HTERT RPE-1 (cell line): ENCODE measurements around the gene PSMB10.

Source experiments
- in situ Hi-C: fragments of 300-500 bp; cut with MboI; formaldehyde crosslinking; loops from 4 replicates; pipeline ENCODE4 v1.14.3; 2020; ENCODE audit warnings: low sequenced_read_pairs

Gene PSMB10

GRCh38 chr16:67964477-67965131, 28.0 kb upstream of the PSMB10 start:
- in situ Hi-C loops: no loop called here

DNA sequence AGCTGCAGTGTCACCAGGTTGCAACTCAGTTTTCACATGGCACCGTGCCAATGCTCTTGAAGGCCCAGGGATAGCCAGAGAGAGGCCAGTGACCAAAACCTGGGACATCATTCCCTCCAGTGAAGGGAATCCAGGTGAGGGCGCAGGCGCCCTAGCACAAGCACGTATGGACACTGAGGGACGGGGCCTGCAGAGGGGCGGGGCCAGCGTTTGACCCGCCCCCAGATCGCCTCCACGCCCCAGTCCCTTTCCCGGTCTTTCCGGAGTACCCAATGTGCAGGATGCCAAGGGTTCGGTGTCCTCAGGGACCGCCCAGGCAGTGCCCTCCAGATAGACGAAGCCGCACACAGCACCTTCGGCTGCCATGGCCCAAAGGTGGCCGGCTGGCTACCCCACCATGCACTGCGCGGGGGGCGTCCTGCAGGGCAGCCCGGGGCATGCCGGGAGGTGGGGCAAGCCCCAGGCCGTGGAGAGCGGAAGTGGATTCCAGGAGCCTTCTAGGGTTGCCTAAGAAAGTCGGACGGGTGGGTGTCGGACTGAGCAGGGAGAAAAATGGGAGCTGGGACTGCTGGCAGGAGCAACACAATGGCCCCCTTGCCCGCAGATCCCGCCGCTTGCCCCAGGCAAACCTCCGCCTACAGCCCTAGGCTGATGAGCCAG, 27.1 kb upstream of the PSMB10 start:
- in situ Hi-C loops: no loop called here

- in situ Hi-C loops: no loop called here
Measured at GRCh38 chr16:67963292-67963661, 26.6 kb upstream of the PSMB10 start.

GRCh38 chr16:67962135-67962534, 25.5 kb upstream of the PSMB10 start:
- in situ Hi-C loops: no loop called here

GRCh38 chr16:67961551-67961957, 24.9 kb upstream of the PSMB10 start:
- in situ Hi-C loops: no loop called here

- in situ Hi-C loops: no loop called here
Measured at GRCh38 chr16:67959536-67960329, 23.1 kb upstream of the PSMB10 start.

- in situ Hi-C loops: no loop called here
Measured at GRCh38 chr16:67957622-67958021, 21.0 kb upstream of the PSMB10 start.

DNA sequence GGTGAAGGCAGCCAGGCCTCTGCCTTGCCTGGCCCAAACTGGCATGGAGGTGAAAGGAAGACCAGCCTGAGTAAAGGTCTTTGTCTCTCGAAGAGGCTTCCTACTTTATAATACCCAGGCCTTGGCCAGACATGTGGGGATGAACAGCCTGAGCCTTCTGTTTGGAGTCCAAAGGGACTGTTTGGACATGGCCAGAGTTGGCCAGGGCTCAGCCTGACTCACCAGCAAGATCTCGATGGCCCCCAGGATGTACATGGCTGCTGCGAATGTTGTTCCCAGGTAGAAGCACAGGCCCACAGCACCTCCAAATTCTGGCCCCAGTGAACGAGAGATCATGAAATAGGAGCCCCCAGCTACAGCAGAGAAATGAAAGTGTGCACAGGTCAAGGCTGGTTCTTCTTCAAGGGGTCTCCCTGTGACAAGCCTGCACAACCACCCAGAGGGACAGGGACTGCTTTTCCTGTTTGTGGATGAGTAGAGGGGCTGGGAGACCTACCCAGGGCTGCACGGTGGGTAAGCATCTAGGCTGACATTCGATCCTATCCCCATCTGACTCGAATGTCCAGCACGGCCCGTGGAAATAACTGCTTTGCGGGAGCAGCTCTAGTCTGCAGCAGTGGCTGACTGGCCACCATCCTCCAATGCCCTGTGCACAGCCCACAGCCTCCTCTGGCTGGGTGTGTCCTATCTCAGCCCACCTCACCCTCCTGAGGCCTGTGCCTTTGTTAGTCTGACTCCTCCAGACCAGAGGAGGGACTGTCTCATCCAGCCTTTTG, 18.0 kb upstream of the PSMB10 start:
- in situ Hi-C loops: no loop called here

DNA sequence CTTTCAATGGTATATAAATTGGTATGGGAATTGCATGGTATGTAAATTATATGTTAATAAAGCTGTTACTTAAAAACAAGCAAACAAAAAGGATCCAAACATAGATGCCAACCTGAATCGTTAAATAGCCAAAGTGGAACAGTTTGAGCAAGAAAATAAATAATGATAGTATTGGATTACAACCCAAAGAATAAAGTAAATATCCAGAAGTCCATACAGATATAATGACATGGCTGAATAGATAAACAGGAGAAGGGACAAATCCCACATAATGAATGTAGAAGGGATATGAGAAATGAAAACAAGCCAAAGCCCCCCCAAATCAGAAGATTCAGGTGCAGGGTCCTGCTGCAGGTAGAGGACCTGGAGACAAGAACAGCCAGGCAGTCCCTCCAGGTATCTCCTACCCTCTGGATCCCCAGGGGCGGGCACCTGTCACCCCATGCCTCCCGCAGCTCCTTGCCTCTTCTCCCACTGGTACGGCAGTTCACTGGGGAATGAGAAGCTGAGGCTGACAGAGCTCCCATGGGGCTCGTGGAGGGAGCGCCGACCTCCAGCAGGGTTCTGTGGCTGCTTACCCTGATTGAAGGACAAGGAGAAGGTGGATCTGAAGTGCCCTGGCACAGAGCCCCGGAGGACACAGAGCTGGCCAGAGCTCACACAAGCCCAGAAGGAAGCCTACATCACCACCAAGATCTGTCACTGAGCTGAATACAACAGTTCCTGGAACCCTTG, 17.2 kb upstream of the PSMB10 start:
- in situ Hi-C loops: no loop called here

DNA sequence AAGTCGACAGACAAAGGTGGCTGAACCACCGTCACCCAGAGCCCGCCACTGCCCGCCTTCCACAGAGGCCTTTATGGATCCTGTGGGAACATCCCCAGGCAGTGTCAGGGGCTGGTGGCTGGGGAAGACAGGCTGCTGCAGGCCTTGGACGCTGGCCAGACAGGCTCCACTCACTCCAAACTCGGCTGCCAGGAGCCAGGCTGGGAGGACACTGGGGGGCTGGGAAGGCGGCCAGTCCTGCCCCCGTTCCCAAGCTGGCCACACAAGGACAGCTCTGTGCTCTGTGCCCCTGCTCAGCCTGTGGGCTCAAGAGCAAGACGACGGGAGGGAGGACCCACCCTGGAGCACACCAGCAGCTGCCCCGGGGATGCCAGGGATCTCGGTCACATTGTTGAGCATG, 14.8 kb upstream of the PSMB10 start:
- in situ Hi-C loops: no loop called here

GRCh38 chr16:67950335-67950843, 13.7 kb upstream of the PSMB10 start:
- in situ Hi-C loops: no loop called here

GRCh38 chr16:67949645-67950044, 13.0 kb upstream of the PSMB10 start:
- in situ Hi-C loops: no loop called here

DNA sequence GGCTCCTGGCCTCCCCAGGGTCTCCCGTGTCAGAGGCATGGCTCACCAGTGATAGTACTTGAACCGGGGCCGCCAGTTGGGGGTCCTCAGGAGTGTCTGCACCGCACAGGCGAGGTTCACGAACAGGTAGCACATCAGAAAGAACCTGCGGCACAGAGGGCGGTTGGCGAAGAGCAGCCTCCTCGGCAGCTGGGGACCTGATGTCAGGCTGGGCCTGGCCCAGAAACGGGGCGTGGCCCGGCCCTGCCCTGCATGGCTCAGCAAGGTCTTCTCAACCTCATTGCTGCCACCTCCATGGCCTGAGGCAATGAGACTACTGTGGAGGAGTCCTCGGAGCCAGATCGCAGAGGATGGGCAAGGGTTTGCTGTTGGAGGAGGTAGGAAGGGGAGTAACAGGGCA, 11.4 kb upstream of the PSMB10 start:
- in situ Hi-C loops: no loop called here

DNA sequence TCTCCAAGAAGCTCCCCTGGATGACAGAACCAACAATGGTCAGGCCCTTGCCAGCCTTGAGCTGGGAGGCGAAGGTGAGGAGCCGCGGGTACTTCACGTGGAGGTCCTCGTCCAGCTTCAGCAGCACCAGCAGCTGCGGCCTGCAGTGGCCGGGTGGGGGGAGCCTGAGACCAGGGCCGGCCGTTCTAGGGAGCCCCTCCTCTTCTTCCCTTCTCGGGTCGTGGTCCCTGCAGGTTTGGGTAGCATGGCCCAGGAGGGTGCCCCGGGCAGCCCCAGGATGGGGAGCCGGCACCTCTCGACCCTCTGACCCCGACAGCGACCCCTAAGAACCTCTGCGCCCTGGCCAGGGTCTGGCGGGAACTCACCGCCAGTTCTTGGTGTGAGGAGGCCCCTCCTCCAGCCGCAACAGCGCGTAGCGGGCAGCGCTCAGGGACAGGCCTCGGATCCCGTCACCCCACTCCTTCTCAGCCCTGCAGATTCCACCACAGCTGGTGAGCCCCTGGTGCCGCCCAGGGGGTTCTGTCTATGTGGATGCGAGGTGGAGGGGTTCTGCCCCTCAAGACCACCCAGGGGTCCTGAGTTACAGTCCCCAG, 10.4 kb upstream of the PSMB10 start:
- in situ Hi-C loops: no loop called here

GRCh38 chr16:67946128-67946569, 9.5 kb upstream of the PSMB10 start:
- in situ Hi-C loops: no loop called here

GRCh38 chr16:67945392-67945933, 8.8 kb upstream of the PSMB10 start:
- in situ Hi-C loops: no loop called here

- in situ Hi-C loops: no loop called here
Measured at GRCh38 chr16:67944690-67945391, 8.2 kb upstream of the PSMB10 start.

- in situ Hi-C loops: no loop called here
Measured at GRCh38 chr16:67943619-67944504, 7.2 kb upstream of the PSMB10 start, which contains the start of gene LCAT. LCAT (minus strand) TSS chr16:67944120; CDS start chr16:67944101, 19 bp downstream.
